Measurements from ENCODE around the gene KCNH6.

KCNH6 gene

GRCh38 chr17:63534078-63534570 lies 11.0 kb downstream of the KCNH6 start:
- Histone ChIP-seq H3K36me3 (ENCODE audit: control insufficient read depth in 2 of 2, insufficient read depth in 1 of 2, low read length in 2 of 2) (no peaks in the 10 kb centered on the region), H3K4me1 (ENCODE audit: control insufficient read depth, insufficient read depth, low read length) (no peaks in the 10 kb centered on the region), H3K27ac (ENCODE audit: extremely low read depth, low read depth, low read length) (no peak overlapping the region), H3K4me3 (ENCODE audit: low read depth, low read length) (no peak overlapping the region), H3K9me3 (ENCODE audit: control insufficient read depth, insufficient read depth, low read depth, low read length) (no peaks in the 10 kb centered on the region)
- POLR2A ChIA-PET = no interaction called here
- CTCF ChIA-PET = interaction anchor here (0.6 kb wide), 1 partner anchor 130 kb away, joined by 3 read pairs; no protein-coding TSS in a partner anchor
- TF ChIP-seq ZNF324 (tag by site-specific recombination; IDR thresholded peaks at IDR 0.05) (no peak), ZBTB6 (tag by site-specific recombination; IDR thresholded peaks at IDR 0.05) (no peak), PRDM6 (tag by site-specific recombination; IDR thresholded peaks at IDR 0.05) (no peak), TCF7L2 (IDR thresholded peaks at IDR 0.05; ENCODE audit: borderline replicate concordance, low read depth, low read length) (no peak), ZNF157 (tag by site-specific recombination; IDR thresholded peaks at IDR 0.05) (no peak), PRDM4 (tag by site-specific recombination; IDR thresholded peaks at IDR 0.05) (no peak), ZBTB1 (tag by site-specific recombination; IDR thresholded peaks at IDR 0.05) (no peak), ZNF311 (tag by site-specific recombination; IDR thresholded peaks at IDR 0.05; ENCODE audit: borderline replicate concordance) (no peak), ZNF701 (tag by site-specific recombination; IDR thresholded peaks at IDR 0.05) (no peak), GLIS1 (tag by site-specific recombination; IDR thresholded peaks at IDR 0.05) (no peak), MEIS1 (CRISPR knock-in tag; IDR thresholded peaks at IDR 0.05; ENCODE audit: borderline replicate concordance) (no peak), ZNF785 (tag by site-specific recombination; IDR thresholded peaks at IDR 0.05) (no peak), ZNF692 (tag by site-specific recombination; IDR thresholded peaks at IDR 0.05) (no peak), ZNF624 (tag by site-specific recombination; IDR thresholded peaks at IDR 0.05) (no peak), ZBTB20 (tag by site-specific recombination; IDR thresholded peaks at IDR 0.05) (no peak), HOXA7 (CRISPR knock-in tag; IDR thresholded peaks at IDR 0.05; ENCODE audit: borderline replicate concordance) (no peak), ZNF610 (tag by site-specific recombination; IDR thresholded peaks at IDR 0.05; ENCODE audit: borderline replicate concordance) (no peak), ZBTB26 (tag by site-specific recombination; optimal IDR thresholded peaks at IDR 0.05) (no peak), ZNF274 (IDR thresholded peaks at IDR 0.05; ENCODE audit: low read length) (no peak), ZNF274 (tag by site-specific recombination; IDR thresholded peaks at IDR 0.05; ENCODE audit: borderline replicate concordance) (no peak)
